GM18909 (cell line): ENCODE data around the gene CC2D1B.

Experiments
- ATAC-seq: cut with Tn5 transposase; IDR thresholded peaks from one replicate; pipeline ENCODE4 v1.9.1; 2021; ENCODE audit warnings: mild to moderate bottlenecking; ENCODE audit not compliant: unreplicated experiment, poor library complexity

Gene CC2D1B

GRCh38 chr1:52359676-52360594 lies 6.1 kb downstream of the CC2D1B start:
- no peak for ATAC-seq

GRCh38 chr1:52358851-52359497 lies 7.0 kb downstream of the CC2D1B start:
- ATAC-seq: no peak

GRCh38 chr1:52357397-52357796 lies 8.6 kb downstream of the CC2D1B start:
- no peak for ATAC-seq

GRCh38 chr1:52356818-52357355 lies 9.1 kb downstream of the CC2D1B start:
- ATAC-seq: no peak

- no peak for ATAC-seq
Observed at GRCh38 chr1:52355847-52356505, 10.0 kb downstream of the CC2D1B start.

- no peak for ATAC-seq
Observed at GRCh38 chr1:52355436-52355835, 10.6 kb downstream of the CC2D1B start.

GRCh38 chr1:52352690-52353089 lies 13.3 kb downstream of the CC2D1B start:
- no peak for ATAC-seq

- no peak for ATAC-seq
Observed at GRCh38 chr1:52348704-52349300, 17.2 kb downstream of the CC2D1B start.

GRCh38 chr1:52346653-52347052 lies 19.4 kb downstream of the CC2D1B start:
- no peak for ATAC-seq

GRCh38 chr1:52345252-52345651 lies 20.8 kb downstream of the CC2D1B start:
- ATAC-seq: no peak

GRCh38 chr1:52343979-52344378 lies 22.0 kb downstream of the CC2D1B start:
- ATAC-seq: no peak

- no peak for ATAC-seq
Observed at GRCh38 chr1:52341655-52342260, 24.2 kb downstream of the CC2D1B start.

GRCh38 chr1:52337439-52337838 lies 28.6 kb downstream of the CC2D1B start:
- ATAC-seq: no peak

- ATAC-seq: no peak
Observed at GRCh38 chr1:52334906-52335528, 31.0 kb downstream of the CC2D1B start.

- ATAC-seq: no peak
Observed at GRCh38 chr1:52332411-52332810, 33.6 kb downstream of the CC2D1B start.

- no peak for ATAC-seq
Observed at GRCh38 chr1:52328615-52329014, 37.4 kb downstream of the CC2D1B start.

GRCh38 chr1:52325786-52326185 lies 40.2 kb downstream of the CC2D1B start:
- no peak for ATAC-seq

- ATAC-seq: no peak
Observed at GRCh38 chr1:52323731-52324130, 42.3 kb downstream of the CC2D1B start.

- no peak for ATAC-seq
Observed at GRCh38 chr1:52321061-52321460, 44.9 kb downstream of the CC2D1B start.
